GM12864 (cell line): ENCODE results near the gene ADARB1.

Experiments
- DNase-seq: peaks from one replicate; pipeline ENCODE4 v3.0.0-alpha.2; 2011; ENCODE audit warnings: low read depth
- H3K4me3 ChIP-seq: 2 replicates; pipeline ENCODE4 v1.5.1; 2011; ENCODE audit warnings: mild to moderate bottlenecking, low read depth, low read length, control low read depth
- CTCF ChIP-seq: IDR thresholded peaks from 2 replicates; pipeline ENCODE4 v1.5.1; 2011; ENCODE audit warnings: low read depth, mild to moderate bottlenecking, moderate library complexity, low read length, control low read depth, inconsistent platforms; ENCODE audit errors: missing control alignments

Gene ADARB1

DNA sequence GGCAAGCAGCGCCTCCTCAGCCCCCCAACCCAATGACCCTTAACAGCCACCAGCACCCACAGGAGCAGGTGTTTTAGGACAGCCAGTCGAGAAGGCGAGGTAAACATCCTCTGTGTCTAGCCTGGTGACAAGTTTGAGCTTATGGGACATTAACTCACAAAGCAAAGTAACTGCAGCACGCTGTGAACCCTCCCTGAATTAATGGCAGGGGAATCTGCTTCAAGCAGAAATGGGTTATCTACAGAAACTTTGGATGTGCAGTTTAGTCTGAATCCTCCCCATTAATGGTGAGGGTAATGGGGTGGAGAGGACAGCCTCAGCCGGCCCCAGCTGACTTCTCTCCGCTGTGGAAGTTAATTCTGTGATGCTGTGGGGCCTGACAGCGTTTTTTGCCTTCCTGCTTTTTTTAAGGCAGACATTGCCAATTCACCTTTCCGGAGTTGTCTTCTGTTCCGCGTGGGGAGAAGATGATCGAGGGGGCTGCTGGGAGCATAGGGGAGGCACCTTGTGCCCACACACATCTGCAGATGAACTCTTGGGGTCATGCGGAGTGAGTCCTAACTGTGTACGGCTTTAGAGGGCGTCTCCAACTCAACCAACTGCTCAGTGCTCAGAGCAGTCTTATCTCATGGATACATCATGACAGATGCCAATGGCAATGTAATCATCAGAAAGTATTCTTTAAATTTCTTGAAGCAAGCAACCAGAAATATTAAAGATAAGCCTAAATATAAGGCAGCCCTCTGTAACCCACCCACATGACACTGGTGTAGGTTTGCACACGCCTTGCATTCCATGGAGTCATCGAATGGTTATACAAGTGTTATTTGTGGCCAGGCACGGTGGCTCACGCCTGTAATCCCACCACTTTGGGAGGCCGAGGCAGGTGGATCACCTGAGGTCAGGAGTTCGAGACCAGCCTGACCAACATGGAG is 172.3 kb downstream of the ADARB1 start:
- DNase-seq, result no peak
- no peak for TF ChIP-seq CTCF

DNA sequence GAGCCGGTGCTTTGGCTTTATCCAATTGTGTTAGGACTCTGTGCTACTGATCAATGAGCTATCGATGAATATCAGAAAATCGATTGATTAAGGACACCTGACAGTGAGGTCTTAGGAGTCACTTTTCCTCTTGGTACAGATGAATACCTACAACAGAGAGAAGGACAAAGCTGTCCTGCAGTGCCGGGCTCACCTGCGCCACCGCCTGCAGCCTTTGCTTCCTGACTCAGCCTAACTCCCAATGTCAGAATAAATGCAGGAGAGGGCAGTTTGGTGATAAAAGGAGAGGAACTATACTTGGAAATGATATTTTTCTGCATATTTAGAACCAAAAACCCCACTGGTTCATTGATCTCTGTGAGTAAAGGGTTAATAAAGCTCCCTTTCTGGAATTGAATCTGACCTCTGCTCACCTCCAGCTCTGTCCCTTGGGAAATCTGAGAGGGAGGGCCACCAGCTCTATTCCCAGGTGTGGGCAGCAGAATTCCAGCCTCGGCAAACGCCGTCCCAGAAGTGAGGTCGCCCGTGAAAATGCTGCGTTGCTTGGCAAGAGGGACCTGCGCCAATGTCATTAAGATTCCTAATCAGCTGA is 174.0 kb downstream of the ADARB1 start:
- H3K4me3 ChIP-seq, result no peak overlapping the region
- TF ChIP-seq CTCF, result no peak
- no peak for DNase-seq

More for the DNA sequence above, 172.3 kb downstream of the ADARB1 start:
- no peak overlapping the region for H3K4me3 ChIP-seq

GRCh38 chr21:45248893-45249381 is 174.6 kb downstream of the ADARB1 start:
- no peak overlapping the region for H3K4me3 ChIP-seq
- TF ChIP-seq CTCF, result no peak
- no peak for DNase-seq

GRCh38 chr21:45249626-45250025 is 175.2 kb downstream of the ADARB1 start:
- no peak overlapping the region for H3K4me3 ChIP-seq
- TF ChIP-seq CTCF, result no peak
- DNase-seq, result no peak

DNA sequence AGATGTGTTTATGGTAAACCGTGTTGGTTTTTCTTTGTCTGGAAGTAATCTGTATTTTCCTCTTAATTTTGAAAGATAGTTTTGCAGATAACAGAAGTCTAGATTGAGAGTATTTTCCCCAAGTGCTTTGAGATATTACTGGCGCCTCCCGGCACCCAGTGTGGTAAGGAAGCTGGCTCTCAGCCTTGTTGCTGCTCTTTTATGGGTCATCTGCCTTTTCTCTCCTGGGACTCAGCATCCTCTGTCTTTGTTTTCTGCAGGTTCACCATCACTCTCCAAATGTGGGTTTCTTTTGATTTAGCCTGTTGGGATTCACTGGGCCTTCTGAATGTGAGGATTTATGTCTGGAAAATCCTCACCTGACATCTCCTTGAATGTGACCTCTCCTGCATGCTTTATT is 175.9 kb downstream of the ADARB1 start:
- no peak for TF ChIP-seq CTCF
- DNase-seq, result no peak
- no peak overlapping the region for H3K4me3 ChIP-seq

DNA sequence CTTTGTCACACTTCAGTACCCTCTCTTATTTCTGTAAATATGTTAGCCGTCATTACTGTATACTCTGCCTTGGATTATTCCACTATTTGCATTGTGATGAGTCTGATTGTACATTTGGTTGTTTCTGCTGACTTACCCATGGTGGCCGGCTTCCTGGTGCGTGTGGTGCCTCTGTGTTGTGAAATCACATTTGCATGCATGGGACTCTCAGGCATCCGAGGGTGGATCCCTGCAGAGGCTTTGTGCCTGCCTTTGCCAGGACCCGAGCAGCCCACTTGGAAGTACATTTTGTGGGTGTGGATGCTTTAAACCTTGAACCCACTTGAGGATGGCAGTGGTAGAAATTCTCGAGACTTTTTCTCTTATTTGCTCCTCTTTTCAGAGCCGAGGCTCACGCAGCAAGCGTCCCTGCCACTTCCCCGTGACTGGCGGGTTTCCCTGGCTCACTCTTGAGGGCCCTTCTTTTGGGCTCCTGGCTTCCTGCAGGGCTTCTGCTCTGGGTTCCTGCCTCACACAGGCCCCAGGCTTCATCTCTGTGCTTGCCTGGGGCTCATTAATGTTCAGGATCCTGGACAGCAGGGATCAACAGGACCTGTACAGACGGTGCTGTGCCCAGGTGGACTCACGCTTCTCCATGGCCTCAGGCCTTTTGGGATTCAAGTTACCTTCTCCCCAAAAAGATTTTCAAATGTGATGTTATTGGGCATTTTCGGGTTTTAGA is 176.7 kb downstream of the ADARB1 start:
- no peak for DNase-seq
- no peak for TF ChIP-seq CTCF
- no peak overlapping the region for H3K4me3 ChIP-seq
